Aorta (tissue), 5 donors: Measurements from ENCODE around the gene CNOT11. TPM values are rescaled to one million over a fixed set of nuclear protein-coding genes. Genes with fewer than 3 reads are reported as not detected.
A peak's percentile ranks its signal among the peaks of the same experiment; 100 is the strongest.
"Not testable (repeated sequence)": the region's sequence is repeated elsewhere in the genome, so short reads cannot be mapped to it uniquely, and the experiment has no call there.

ENCODE experiments used
- ATAC-seq: fragments of 200-7000 bp; cut with Tn5 transposase; one replicate; pipeline ENCODE4 v1.9.1; 2022; ENCODE audit warnings: moderate library complexity; ENCODE audit not compliant: low FRiP score
- DNase-seq, 2 donors: peaks; one replicate each; pipeline ENCODE4 v3.0.0-alpha.2; 2020
- H3K27ac ChIP-seq, 2 donors: one replicate each; pipeline ENCODE4 v1.5.1; 2013; ENCODE audit warnings: low read length in 2 of 2, mild to moderate bottlenecking in 2 of 2, moderate library complexity in 2 of 2, control low read depth in 1 of 2, inconsistent platforms in 1 of 2, low read depth in 1 of 2
- H3K27me3 ChIP-seq, 2 donors: one replicate each; pipeline ENCODE4 v1.6.1; 2013; ENCODE audit warnings: control low read depth in 1 of 2, low read length in 1 of 2, mild to moderate bottlenecking in 1 of 2, moderate library complexity in 1 of 2; ENCODE audit not compliant: insufficient read depth in 2 of 2, control insufficient read depth in 1 of 2
- H3K36me3 ChIP-seq, 2 donors: one replicate each; pipeline ENCODE4 v1.6.1; 2013; ENCODE audit warnings: control low read depth in 1 of 2, low read length in 1 of 2, mild to moderate bottlenecking in 1 of 2; ENCODE audit not compliant: insufficient read depth in 2 of 2, control insufficient read depth in 1 of 2
- H3K4me1 ChIP-seq, 2 donors: one replicate each; pipeline ENCODE4 v1.6.1; 2013; ENCODE audit warnings: low read length in 2 of 2, control low read depth in 1 of 2, mild to moderate bottlenecking in 1 of 2, moderate library complexity in 1 of 2; ENCODE audit not compliant: insufficient read depth in 2 of 2, control insufficient read depth in 1 of 2
- H3K4me3 ChIP-seq, 2 donors: one replicate each; pipeline ENCODE4 v1.5.1; 2013; ENCODE audit warnings: low read length in 2 of 2, control low read depth in 1 of 2, mild to moderate bottlenecking in 1 of 2
- H3K9me3 ChIP-seq: one replicate; pipeline ENCODE4 v1.6.1; 2013; ENCODE audit warnings: mild to moderate bottlenecking, low read length; ENCODE audit not compliant: control insufficient read depth
- WGBS, 2 donors: extraction: QIAGEN DNeasy Blood & Tissue Kit; methylation state at CpG; one replicate each; pipeline ENCODE4 v1.1.7; 2013; 5-methylcytosine and 5-hydroxymethylcytosine counted together
- intact Hi-C, 2 donors: fragments of 100-400 bp; cut with DNase I; formaldehyde crosslinking; loops; one replicate each; pipeline versions ENCODE4 v1.14.2 to v1.15.0; 2022
- polyA plus RNA-seq, 2 donors: library from polyadenylated mRNA; stranded (reverse); fragments of 200-250 nt; gene quantifications; one replicate each; pipeline ENCODE4 v1.2.3, GENCODE V29; 2013
- total RNA-seq, 2 donors: library from RNA; stranded (reverse); fragmentation: NEBNext Ultra II Directional; extraction: Animal tissue kit (Norgen Biotek cat#: 25700); gene quantifications; one replicate each; pipeline ENCODE4 v1.2.1, GENCODE V29; 2021
- donor health status: healthy with polysubstance abuse.
- donor health status: Bipolar disorder and iron deficiency.
- donor health status: DM: no; HTN: no; CAD: no.
- donor health status: DM: no; HTN: no; CAD: no.
- donor health status: DM: yes; HTN: yes; CAD: no.

The CNOT11 gene
- total and polyA plus RNA-seq, 4 donors = 12.8 to 26.4 (median 20.4) TPM

- H3K4me3 ChIP-seq, H3K9me3 ChIP-seq, DNase-seq, H3K4me1 ChIP-seq, intact Hi-C loops, H3K36me3 ChIP-seq, ATAC-seq, H3K27me3 ChIP-seq, H3K27ac ChIP-seq: not testable (repeated sequence)
- 5 to 9% methylated on average over 2 of the region's 2 CpGs for WGBS, 2 donors
Measured at GRCh38 chr2:101240694-101241093, 12.0 kb upstream of the CNOT11 start.

GRCh38 chr2:101241158-101241557 lies 11.5 kb upstream of the CNOT11 start:
- intact Hi-C loops = no loop called here
- Histone ChIP-seq H3K27me3 (no peaks in the 10 kb centered on the region), H3K27ac (no peak overlapping the region), H3K36me3 (no peaks in the 10 kb centered on the region), H3K4me3 (no peak overlapping the region), H3K4me1 (no peaks in the 10 kb centered on the region), H3K9me3 (no peaks in the 10 kb centered on the region)
- ATAC-seq (no peak), DNase-seq (no peak)
- 75 to 78% methylated on average over 5 of the region's 5 CpGs for WGBS, 2 donors

- H3K4me1 ChIP-seq, DNase-seq, H3K27ac ChIP-seq, H3K4me3 ChIP-seq, ATAC-seq, H3K27me3 ChIP-seq, H3K9me3 ChIP-seq, intact Hi-C loops, H3K36me3 ChIP-seq: not testable (repeated sequence)
- WGBS, 2 donors = 84 to 88% methylated on average over 4 of the region's 4 CpGs
Measured at GRCh38 chr2:101244373-101244772, 8.3 kb upstream of the CNOT11 start.

GRCh38 chr2:101244899-101245298 lies 7.8 kb upstream of the CNOT11 start:
- 96 to 98% methylated on average over 12 of the region's 12 CpGs for WGBS, 2 donors
- intact Hi-C loops, H3K36me3 ChIP-seq, H3K4me1 ChIP-seq, H3K9me3 ChIP-seq, H3K4me3 ChIP-seq, H3K27me3 ChIP-seq, DNase-seq, H3K27ac ChIP-seq, ATAC-seq: not testable (repeated sequence)

GRCh38 chr2:101245468-101245867 lies 7.2 kb upstream of the CNOT11 start:
- ATAC-seq, H3K4me1 ChIP-seq, H3K36me3 ChIP-seq, H3K27me3 ChIP-seq, H3K9me3 ChIP-seq, intact Hi-C loops, H3K4me3 ChIP-seq, H3K27ac ChIP-seq, DNase-seq: not testable (repeated sequence)
- WGBS, 2 donors = 92 to 93% methylated on average over 5 of the region's 5 CpGs

GRCh38 chr2:101248756-101249155 lies 3.9 kb upstream of the CNOT11 start:
- WGBS, 2 donors = 81 to 82% methylated on average over 5 of the region's 5 CpGs
- ATAC-seq, H3K4me3 ChIP-seq, H3K27me3 ChIP-seq, H3K9me3 ChIP-seq, H3K27ac ChIP-seq, H3K36me3 ChIP-seq, intact Hi-C loops, DNase-seq, H3K4me1 ChIP-seq: not testable (repeated sequence)

GRCh38 chr2:101249826-101250225 lies 2.9 kb upstream of the CNOT11 start:
- no peaks in the 10 kb centered on the region for H3K27me3 ChIP-seq
- H3K27ac ChIP-seq = no peak overlapping the region
- peaks cover 0 to 6% of the 10 kb centered on the region in 2 donors for H3K4me1 ChIP-seq
- intact Hi-C loops = no loop called here
- DNase-seq = no peak
- 70 to 72% methylated on average over 5 of the region's 5 CpGs for WGBS, 2 donors
- H3K9me3 ChIP-seq = no peaks in the 10 kb centered on the region
- H3K4me3 ChIP-seq = no peak overlapping the region
- H3K36me3 ChIP-seq = no peaks in the 10 kb centered on the region
- no peak for ATAC-seq

GRCh38 chr2:101251246-101251781 lies 1.4 kb upstream of the CNOT11 start:
- DNase-seq, H3K9me3 ChIP-seq, H3K36me3 ChIP-seq, H3K27me3 ChIP-seq, intact Hi-C loops, H3K4me1 ChIP-seq, ATAC-seq, H3K4me3 ChIP-seq, H3K27ac ChIP-seq: not testable (repeated sequence)
- 84 to 86% methylated on average over 10 of the region's 10 CpGs for WGBS, 2 donors

- intact Hi-C loops = loop anchor here (1.0 to 2.0 kb wide), 2 partner anchors 55 to 56 kb away; partner anchors contain the start of gene RNF149 (in 1 of the 2)
- ATAC-seq (peak; percentile 67), DNase-seq (no peak)
- Histone ChIP-seq H3K4me1 (peaks cover 0 to 6% of the 10 kb centered on the region in 2 donors), H3K27ac (peak overlapping the region in 1 of 2 donors; percentile 16), H3K36me3 (no peaks in the 10 kb centered on the region), H3K27me3 (no peaks in the 10 kb centered on the region), H3K4me3 (peak overlapping the region; percentile 44 to 60), H3K9me3 (no peaks in the 10 kb centered on the region)
- 36% methylated on average over 16 of the region's 16 CpGs for WGBS, 2 donors
Measured at GRCh38 chr2:101251844-101252407, 760 bp upstream of the CNOT11 start.
